Measurements from ENCODE around the gene CALB2. TPM values are rescaled to one million over a fixed set of nuclear protein-coding genes. Genes with fewer than 3 reads are reported as not detected.

The CALB2 gene
- total and polyA plus RNA-seq, 2 of the 13 experiments (the other 11 are each of a cell fraction or from before 2014, with no cell fraction given), result 0.37 to 0.40 TPM

DNA sequence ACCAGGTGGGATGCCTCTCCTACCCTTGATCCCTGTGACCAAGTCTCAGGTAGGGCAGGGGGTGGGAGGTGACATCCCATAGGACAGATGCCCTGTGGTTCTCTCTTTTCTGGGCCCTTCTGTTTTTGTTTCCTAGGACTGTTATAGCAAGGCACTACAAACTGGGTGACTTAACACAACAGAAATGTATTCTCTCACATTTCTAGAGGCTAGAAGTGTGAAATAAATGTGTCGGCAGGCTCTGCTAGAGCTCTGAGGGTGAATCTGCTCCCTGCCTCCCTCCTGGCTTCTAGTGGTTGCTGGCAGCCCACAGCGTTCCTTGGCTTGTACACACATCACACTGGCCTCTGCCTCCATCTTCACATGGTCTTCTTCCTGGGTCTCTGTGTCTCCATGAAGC lies 12.7 kb downstream of the CALB2 start:
- ATAC-seq (no peak), DNase-seq (ENCODE audit: low spot score) (no peak), FAIRE-seq (no peak)
- ChIA-PET POLR2A (no interaction called here), CTCF (ENCODE audit: low intra/inter-chr PET ratio, low total read pairs) (no interaction called here)
- Histone ChIP-seq H2AFZ (ENCODE audit: low read length) (no peak overlapping the region), H3K79me2 (ENCODE audit: insufficient read depth, low read length) (no peaks in the 10 kb centered on the region), H3K4me1 (ENCODE audit: insufficient read depth, low read length) (no peaks in the 10 kb centered on the region), H3K4me3 (replicated peaks in 1 of 3; ENCODE audit: insufficient read depth in 1 of 3, low read depth in 2 of 3, low read length in 3 of 3) (no peak overlapping the region), H3K27ac (ENCODE audit: extremely low read length, insufficient read depth, low read length) (no peak overlapping the region), H3K9me3 (ENCODE audit: low read length) (no peaks in the 10 kb centered on the region), H3K36me3 (replicated peaks in 1 of 2; ENCODE audit: control insufficient read depth in 1 of 2, insufficient read depth in 2 of 2, low read length in 2 of 2) (no peaks in the 10 kb centered on the region), H3K9ac (ENCODE audit: insufficient read depth, low read depth, low read length) (no peak overlapping the region), H4K20me1 (ENCODE audit: insufficient read depth, low read length) (no peaks in the 10 kb centered on the region), H3K27me3 (ENCODE audit: control insufficient read depth in 1 of 2, insufficient read depth in 2 of 2, low read length in 2 of 2) (peaks cover 8 to 54% of the 10 kb centered on the region in 2 experiments), H3K4me2 (ENCODE audit: low read depth, low read length) (no peak overlapping the region)
- 15% methylated on average over 2 of the region's 2 CpGs for WGBS (ENCODE audit: low lambda C conversion rate)
- in situ Hi-C loops (cut with HindIII; ENCODE audit: extremely low pct_ligation_motif_present, low pct_unique_long_range_greater_than_20kb), result no loop called here
- intact Hi-C loops (cut with micrococcal nuclease; ENCODE audit: unreplicated experiment), result no loop called here
- no TSS peak for BruUV-seq (replicated peaks)
- TF ChIP-seq MBNL3 (CRISPR knock-in tag; conservative IDR thresholded peaks at IDR 0.05) (no peak), PTBP1 (IDR thresholded peaks at IDR 0.05; ENCODE audit: low read depth, low read length, poor library complexity, severe bottlenecking) (no peak), SALL1 (CRISPR knock-in tag; IDR thresholded peaks at IDR 0.05) (no peak), NAIF1 (CRISPR knock-in tag; IDR thresholded peaks at IDR 0.05; ENCODE audit: borderline replicate concordance) (no peak), CBX1 (IDR thresholded peaks at IDR 0.05; ENCODE audit: low read depth) (no peak), CREB3 (CRISPR knock-in tag; IDR thresholded peaks at IDR 0.05) (no peak), U2AF1 (optimal IDR thresholded peaks at IDR 0.05; ENCODE audit: low read depth, low read length) (no peak), HNRNPUL1 (IDR thresholded peaks at IDR 0.05; ENCODE audit: low read depth, low read length) (no peak), NR0B2 (CRISPR knock-in tag; IDR thresholded peaks at IDR 0.05) (no peak), ZFP1 (CRISPR knock-in tag; IDR thresholded peaks at IDR 0.05) (no peak), PAF1 (CRISPR knock-in tag; IDR thresholded peaks at IDR 0.05) (no peak), DBP (CRISPR knock-in tag; IDR thresholded peaks at IDR 0.05; ENCODE audit: not compliant biosample characterization) (no peak), SNAPC2 (CRISPR knock-in tag; IDR thresholded peaks at IDR 0.05) (no peak)
- TF ChIP-seq, protein P1, sequence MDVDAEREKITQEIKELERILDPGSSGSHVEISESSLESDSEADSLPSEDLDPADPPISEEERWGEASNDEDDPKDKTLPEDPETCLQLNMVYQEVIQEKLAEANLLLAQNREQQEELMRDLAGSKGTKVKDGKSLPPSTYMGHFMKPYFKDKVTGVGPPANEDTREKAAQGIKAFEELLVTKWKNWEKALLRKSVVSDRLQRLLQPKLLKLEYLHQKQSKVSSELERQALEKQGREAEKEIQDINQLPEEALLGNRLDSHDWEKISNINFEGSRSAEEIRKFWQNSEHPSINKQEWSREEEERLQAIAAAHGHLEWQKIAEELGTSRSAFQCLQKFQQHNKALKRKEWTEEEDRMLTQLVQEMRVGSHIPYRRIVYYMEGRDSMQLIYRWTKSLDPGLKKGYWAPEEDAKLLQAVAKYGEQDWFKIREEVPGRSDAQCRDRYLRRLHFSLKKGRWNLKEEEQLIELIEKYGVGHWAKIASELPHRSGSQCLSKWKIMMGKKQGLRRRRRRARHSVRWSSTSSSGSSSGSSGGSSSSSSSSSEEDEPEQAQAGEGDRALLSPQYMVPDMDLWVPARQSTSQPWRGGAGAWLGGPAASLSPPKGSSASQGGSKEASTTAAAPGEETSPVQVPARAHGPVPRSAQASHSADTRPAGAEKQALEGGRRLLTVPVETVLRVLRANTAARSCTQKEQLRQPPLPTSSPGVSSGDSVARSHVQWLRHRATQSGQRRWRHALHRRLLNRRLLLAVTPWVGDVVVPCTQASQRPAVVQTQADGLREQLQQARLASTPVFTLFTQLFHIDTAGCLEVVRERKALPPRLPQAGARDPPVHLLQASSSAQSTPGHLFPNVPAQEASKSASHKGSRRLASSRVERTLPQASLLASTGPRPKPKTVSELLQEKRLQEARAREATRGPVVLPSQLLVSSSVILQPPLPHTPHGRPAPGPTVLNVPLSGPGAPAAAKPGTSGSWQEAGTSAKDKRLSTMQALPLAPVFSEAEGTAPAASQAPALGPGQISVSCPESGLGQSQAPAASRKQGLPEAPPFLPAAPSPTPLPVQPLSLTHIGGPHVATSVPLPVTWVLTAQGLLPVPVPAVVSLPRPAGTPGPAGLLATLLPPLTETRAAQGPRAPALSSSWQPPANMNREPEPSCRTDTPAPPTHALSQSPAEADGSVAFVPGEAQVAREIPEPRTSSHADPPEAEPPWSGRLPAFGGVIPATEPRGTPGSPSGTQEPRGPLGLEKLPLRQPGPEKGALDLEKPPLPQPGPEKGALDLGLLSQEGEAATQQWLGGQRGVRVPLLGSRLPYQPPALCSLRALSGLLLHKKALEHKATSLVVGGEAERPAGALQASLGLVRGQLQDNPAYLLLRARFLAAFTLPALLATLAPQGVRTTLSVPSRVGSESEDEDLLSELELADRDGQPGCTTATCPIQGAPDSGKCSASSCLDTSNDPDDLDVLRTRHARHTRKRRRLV (CRISPR knock-in tag; IDR thresholded peaks at IDR 0.05), result no peak
- TF ChIP-seq, protein P2, sequence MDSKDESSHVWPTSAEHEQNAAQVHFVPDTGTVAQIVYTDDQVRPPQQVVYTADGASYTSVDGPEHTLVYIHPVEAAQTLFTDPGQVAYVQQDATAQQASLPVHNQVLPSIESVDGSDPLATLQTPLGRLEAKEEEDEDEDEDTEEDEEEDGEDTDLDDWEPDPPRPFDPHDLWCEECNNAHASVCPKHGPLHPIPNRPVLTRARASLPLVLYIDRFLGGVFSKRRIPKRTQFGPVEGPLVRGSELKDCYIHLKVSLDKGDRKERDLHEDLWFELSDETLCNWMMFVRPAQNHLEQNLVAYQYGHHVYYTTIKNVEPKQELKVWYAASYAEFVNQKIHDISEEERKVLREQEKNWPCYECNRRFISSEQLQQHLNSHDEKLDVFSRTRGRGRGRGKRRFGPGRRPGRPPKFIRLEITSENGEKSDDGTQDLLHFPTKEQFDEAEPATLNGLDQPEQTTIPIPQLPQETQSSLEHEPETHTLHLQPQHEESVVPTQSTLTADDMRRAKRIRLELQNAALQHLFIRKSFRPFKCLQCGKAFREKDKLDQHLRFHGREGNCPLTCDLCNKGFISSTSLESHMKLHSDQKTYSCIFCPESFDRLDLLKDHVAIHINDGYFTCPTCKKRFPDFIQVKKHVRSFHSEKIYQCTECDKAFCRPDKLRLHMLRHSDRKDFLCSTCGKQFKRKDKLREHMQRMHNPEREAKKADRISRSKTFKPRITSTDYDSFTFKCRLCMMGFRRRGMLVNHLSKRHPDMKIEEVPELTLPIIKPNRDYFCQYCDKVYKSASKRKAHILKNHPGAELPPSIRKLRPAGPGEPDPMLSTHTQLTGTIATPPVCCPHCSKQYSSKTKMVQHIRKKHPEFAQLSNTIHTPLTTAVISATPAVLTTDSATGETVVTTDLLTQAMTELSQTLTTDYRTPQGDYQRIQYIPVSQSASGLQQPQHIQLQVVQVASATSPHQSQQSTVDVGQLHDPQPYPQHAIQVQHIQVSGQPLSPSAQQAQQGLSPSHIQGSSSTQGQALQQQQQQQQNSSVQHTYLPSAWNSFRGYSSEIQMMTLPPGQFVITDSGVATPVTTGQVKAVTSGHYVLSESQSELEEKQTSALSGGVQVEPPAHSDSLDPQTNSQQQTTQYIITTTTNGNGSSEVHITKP (CRISPR knock-in tag; IDR thresholded peaks at IDR 0.05; ENCODE audit: low read depth), result no peak
